HCT116 (cell line): Measurements from ENCODE around the gene TMC1. TPM values are rescaled to one million over a fixed set of nuclear protein-coding genes. Genes with fewer than 3 reads are reported as not detected.
A peak's percentile ranks its signal among the peaks of the same experiment; 100 is the strongest.

Source experiments
- ATAC-seq: fragments of 200-7000 bp; cut with Tn5 transposase; 2 replicates; pipeline ENCODE4 v1.9.1; 2020; ENCODE audit warnings: mild to moderate bottlenecking, moderate library complexity
- BruUV-seq: library from RNA; stranded (reverse); fragments of 400-500 nt; replicated peaks from 2 replicates; lab custom pipeline; 2021; lab: Mats Ljungman, UMichigan
- CTCF ChIA-PET: fragments of 300-600 bp; sonication (Branson Sonifier 250); formaldehyde crosslinking; loops from one replicate; lab custom pipeline; 2021; ENCODE audit warnings: antibody characterized with exemption; lab: Charles Lee
- POLR2A ChIA-PET: fragments of 300-600, 350-600 bp; sonication (Branson Sonifier 250); formaldehyde crosslinking; loops from one replicate; lab custom pipeline; 2021; ENCODE audit warnings: antibody characterized with exemption; lab: Charles Lee
- RAD21 ChIA-PET, 2 experiments: fragments of 300-600 bp; sonication (Branson Sonifier 250); formaldehyde crosslinking; loops; one replicate each; lab custom pipeline; 2023; ENCODE audit warnings: low total read pairs in 2 of 2; ENCODE audit not compliant: uncharacterized antibody in 2 of 2, unreplicated experiment in 2 of 2, low non-redundant PET in 1 of 2; lab: Charles Lee
- DNase-seq: peaks from one replicate; pipeline ENCODE4 v3.0.0-alpha.2; 2010; ENCODE audit warnings: low read depth, low spot score
- H2AFZ ChIP-seq: fragments of 200-600 bp; shearing (Covaris generic), sonication (generic); 2 replicates; pipeline ENCODE4 v1.6.1; 2017; ENCODE audit warnings: low read depth, mixed run types, mixed read lengths, antibody characterized with exemption, low read length; ENCODE audit not compliant: poor library complexity, severe bottlenecking
- H3K27ac ChIP-seq: 2 replicates; pipeline ENCODE4 v1.5.1; 2012; ENCODE audit warnings: low read depth, low read length
- H3K27me3 ChIP-seq: fragments of 200-600 bp; sonication (generic); 2 replicates; pipeline ENCODE4 v1.6.1; 2016; ENCODE audit warnings: mixed run types, low read length, mixed read lengths; ENCODE audit not compliant: insufficient read depth
- H3K36me3 ChIP-seq, 2 experiments: fragments of 200-500 bp in 1 of 2; fragments of 200-600 bp in 1 of 2; sonication (Bioruptor generic) in 1 of 2; sonication (generic) in 1 of 2; 2 replicates each; pipeline versions ENCODE4 v1.5.1 to v1.6.1; 2014 to 2016; ENCODE audit warnings: low read length in 2 of 2, inconsistent platforms in 1 of 2, mixed read lengths in 1 of 2, mixed run types in 1 of 2; ENCODE audit not compliant: insufficient read depth in 2 of 2, control insufficient read depth in 1 of 2
- H3K4me1 ChIP-seq, 2 experiments: fragments of 200-600 bp in 1 of 2; sonication (generic) in 1 of 2; 2 replicates each; pipeline versions ENCODE4 v1.5.1 to v1.6.1; 2012 to 2017; ENCODE audit warnings: low read length in 2 of 2, inconsistent platforms in 1 of 2, mild to moderate bottlenecking in 1 of 2, mixed read lengths in 1 of 2, mixed run types in 1 of 2, moderate library complexity in 1 of 2; ENCODE audit not compliant: insufficient read depth in 2 of 2, control insufficient read depth in 1 of 2
- H3K4me2 ChIP-seq: fragments of 200-600 bp; sonication (generic); 2 replicates; pipeline ENCODE4 v1.6.1; 2017; ENCODE audit warnings: mixed run types, low read length, mixed read lengths
- H3K4me3 ChIP-seq, 2 experiments: fragments of 200-600 bp in 1 of 2; sonication (generic) in 1 of 2; replicated peaks in 1 of 2; 2 replicates each; pipeline ENCODE4 v1.5.1; 2011 to 2016; ENCODE audit warnings: low read length in 2 of 2, control low read depth in 1 of 2, low read depth in 1 of 2, mild to moderate bottlenecking in 1 of 2, mixed read lengths in 1 of 2, mixed run types in 1 of 2
- H3K79me2 ChIP-seq: fragments of 200-600 bp; sonication (generic); 2 replicates; pipeline ENCODE4 v1.6.1; 2017; ENCODE audit warnings: mild to moderate bottlenecking, mixed run types, low read length, moderate library complexity, mixed read lengths; ENCODE audit not compliant: insufficient read depth
- H3K9ac ChIP-seq: fragments of 200-600 bp; sonication (generic); 2 replicates; pipeline ENCODE4 v1.6.1; 2016; ENCODE audit warnings: low read length, mixed read lengths
- H3K9me2 ChIP-seq: fragments of 200-600 bp; sonication (generic), shearing (Covaris generic); 2 replicates; pipeline ENCODE4 v1.6.1; 2017; ENCODE audit warnings: mixed run types, mild to moderate bottlenecking, moderate library complexity; ENCODE audit not compliant: insufficient read depth
- H3K9me3 ChIP-seq, 2 experiments: fragments of 200-500 bp in 1 of 2; fragments of 200-600 bp in 1 of 2; sonication (Bioruptor generic) in 1 of 2; sonication (generic) in 1 of 2; 2 replicates each; pipeline ENCODE4 v1.6.1; 2014 to 2017; ENCODE audit warnings: low read length in 2 of 2, mixed read lengths in 2 of 2, inconsistent platforms in 1 of 2, low read depth in 1 of 2, mild to moderate bottlenecking in 1 of 2, mixed run types in 1 of 2, moderate library complexity in 1 of 2; ENCODE audit not compliant: control insufficient read depth in 1 of 2, insufficient read depth in 1 of 2
- H4K20me1 ChIP-seq: fragments of 200-600 bp; sonication (generic), shearing (Covaris generic); 2 replicates; pipeline ENCODE4 v1.6.1; 2017; ENCODE audit warnings: mixed run types, mild to moderate bottlenecking, moderate library complexity; ENCODE audit not compliant: insufficient read depth
- EZH2phosphoT487 ChIP-seq: fragments of 200-600 bp; IDR thresholded peaks from 2 replicates; pipeline ENCODE4 v1.6.1; 2018; ENCODE audit warnings: antibody characterized with exemption, borderline replicate concordance
- RAD21 ChIP-seq: IDR thresholded peaks from 2 replicates; pipeline ENCODE4 v1.6.1; 2012; ENCODE audit warnings: low read depth, mild to moderate bottlenecking
- SRF ChIP-seq: IDR thresholded peaks from 2 replicates; pipeline ENCODE4 v1.6.1; 2012; ENCODE audit warnings: low read depth
- intact Hi-C: fragments of 100-400 bp; cut with micrococcal nuclease; formaldehyde crosslinking; loops from 2 replicates; pipeline ENCODE4 v1.10.0; 2022
- total RNA-seq: library from RNA; stranded (reverse); gene quantifications from one replicate; pipeline ENCODE4 v1.2.1, GENCODE V29; 2021; ENCODE audit not compliant: unreplicated experiment
- TF ChIP-seq, protein P1 (sequence below): IDR thresholded peaks from 2 replicates; pipeline ENCODE4 v1.6.1; 2012; ENCODE audit warnings: low read depth
- TF ChIP-seq, protein P2 (sequence below), 3 experiments: fragments of 200-600 bp in 1 of 3; sonication (generic) in 1 of 3; IDR thresholded peaks in 2 of 3; conservative IDR thresholded peaks in 1 of 3; 2 replicates each; pipeline ENCODE4 v1.5.1; 2012 to 2017; ENCODE audit warnings: low read depth in 2 of 3, low read length in 2 of 3, antibody characterized with exemption in 1 of 3, borderline replicate concordance in 1 of 3, control low read depth in 1 of 3, mild to moderate bottlenecking in 1 of 3, mixed read lengths in 1 of 3, mixed run types in 1 of 3, moderate library complexity in 1 of 3; ENCODE audit not compliant: insufficient read depth in 1 of 3

The TMC1 gene
- total RNA-seq, 1 experiment from 2014 or later, result 0.57 TPM

DNA sequence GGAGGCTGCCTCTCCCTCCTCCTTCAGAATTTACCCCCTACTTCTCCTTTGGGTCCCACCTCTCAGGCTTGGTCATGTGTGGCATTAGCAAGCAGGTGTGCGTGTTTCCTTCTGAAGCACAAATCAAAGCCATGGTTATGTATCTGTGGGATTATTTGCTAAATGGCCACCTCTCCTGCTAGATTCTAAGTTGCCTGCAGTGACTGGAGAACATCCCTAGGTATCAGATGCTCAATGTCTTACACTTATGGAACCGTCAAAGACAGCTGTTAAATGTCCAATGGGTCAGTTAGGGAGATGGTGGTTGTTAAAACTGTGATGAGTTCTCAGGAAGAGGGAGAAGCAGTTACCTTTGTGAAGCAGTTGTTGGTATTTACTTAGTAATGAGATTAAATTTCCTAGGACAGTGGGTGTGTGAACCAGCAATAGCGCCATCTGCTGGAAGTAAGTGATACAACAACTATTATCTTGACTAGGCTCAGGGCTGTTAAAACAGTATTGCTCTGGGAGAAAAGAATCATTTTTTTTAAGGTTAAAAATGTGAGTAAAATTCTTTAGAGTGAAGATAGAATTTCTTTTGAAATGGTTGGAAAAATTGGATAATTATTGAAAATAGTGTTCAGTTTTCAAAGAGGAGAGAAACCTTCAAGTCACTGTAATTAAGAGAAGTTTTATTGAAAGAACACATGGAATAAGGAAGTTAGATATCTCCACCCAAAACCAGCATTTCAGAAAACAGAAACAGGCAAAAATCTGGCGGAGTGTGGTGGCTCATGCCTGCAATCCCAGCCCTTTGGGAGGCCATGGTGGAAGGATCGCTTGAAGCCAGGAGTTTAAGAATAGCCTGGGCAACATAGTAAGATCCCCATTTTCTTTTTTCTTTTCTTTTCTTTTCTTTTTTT lies 71.3 kb downstream of the TMC1 start:
- POLR2A ChIA-PET, result interaction anchor here (2.0 kb wide), 1 partner anchor 228 kb away, joined by 8 read pairs; the partner anchor contains the start of gene ZFAND5
- ATAC-seq (peak; percentile 88), DNase-seq (no peak)
- TF ChIP-seq RAD21 (peak; percentile 91), EZH2phosphoT487 (no peak), SRF (no peak)
- TF ChIP-seq, protein P1, sequence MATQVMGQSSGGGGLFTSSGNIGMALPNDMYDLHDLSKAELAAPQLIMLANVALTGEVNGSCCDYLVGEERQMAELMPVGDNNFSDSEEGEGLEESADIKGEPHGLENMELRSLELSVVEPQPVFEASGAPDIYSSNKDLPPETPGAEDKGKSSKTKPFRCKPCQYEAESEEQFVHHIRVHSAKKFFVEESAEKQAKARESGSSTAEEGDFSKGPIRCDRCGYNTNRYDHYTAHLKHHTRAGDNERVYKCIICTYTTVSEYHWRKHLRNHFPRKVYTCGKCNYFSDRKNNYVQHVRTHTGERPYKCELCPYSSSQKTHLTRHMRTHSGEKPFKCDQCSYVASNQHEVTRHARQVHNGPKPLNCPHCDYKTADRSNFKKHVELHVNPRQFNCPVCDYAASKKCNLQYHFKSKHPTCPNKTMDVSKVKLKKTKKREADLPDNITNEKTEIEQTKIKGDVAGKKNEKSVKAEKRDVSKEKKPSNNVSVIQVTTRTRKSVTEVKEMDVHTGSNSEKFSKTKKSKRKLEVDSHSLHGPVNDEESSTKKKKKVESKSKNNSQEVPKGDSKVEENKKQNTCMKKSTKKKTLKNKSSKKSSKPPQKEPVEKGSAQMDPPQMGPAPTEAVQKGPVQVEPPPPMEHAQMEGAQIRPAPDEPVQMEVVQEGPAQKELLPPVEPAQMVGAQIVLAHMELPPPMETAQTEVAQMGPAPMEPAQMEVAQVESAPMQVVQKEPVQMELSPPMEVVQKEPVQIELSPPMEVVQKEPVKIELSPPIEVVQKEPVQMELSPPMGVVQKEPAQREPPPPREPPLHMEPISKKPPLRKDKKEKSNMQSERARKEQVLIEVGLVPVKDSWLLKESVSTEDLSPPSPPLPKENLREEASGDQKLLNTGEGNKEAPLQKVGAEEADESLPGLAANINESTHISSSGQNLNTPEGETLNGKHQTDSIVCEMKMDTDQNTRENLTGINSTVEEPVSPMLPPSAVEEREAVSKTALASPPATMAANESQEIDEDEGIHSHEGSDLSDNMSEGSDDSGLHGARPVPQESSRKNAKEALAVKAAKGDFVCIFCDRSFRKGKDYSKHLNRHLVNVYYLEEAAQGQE, result no peak
- TF ChIP-seq, protein P2, sequence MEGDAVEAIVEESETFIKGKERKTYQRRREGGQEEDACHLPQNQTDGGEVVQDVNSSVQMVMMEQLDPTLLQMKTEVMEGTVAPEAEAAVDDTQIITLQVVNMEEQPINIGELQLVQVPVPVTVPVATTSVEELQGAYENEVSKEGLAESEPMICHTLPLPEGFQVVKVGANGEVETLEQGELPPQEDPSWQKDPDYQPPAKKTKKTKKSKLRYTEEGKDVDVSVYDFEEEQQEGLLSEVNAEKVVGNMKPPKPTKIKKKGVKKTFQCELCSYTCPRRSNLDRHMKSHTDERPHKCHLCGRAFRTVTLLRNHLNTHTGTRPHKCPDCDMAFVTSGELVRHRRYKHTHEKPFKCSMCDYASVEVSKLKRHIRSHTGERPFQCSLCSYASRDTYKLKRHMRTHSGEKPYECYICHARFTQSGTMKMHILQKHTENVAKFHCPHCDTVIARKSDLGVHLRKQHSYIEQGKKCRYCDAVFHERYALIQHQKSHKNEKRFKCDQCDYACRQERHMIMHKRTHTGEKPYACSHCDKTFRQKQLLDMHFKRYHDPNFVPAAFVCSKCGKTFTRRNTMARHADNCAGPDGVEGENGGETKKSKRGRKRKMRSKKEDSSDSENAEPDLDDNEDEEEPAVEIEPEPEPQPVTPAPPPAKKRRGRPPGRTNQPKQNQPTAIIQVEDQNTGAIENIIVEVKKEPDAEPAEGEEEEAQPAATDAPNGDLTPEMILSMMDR (IDR thresholded peaks at IDR 0.05 in 2 of 3, conservative IDR thresholded peaks at IDR 0.05 in 1 of 3; ENCODE audit: borderline replicate concordance in 1 of 3, insufficient read depth in 1 of 3, low read depth in 2 of 3, low read length in 2 of 3), result peak; percentile 62 to 86 (median 75)
- BruUV-seq, result no TSS peak
- Histone ChIP-seq H3K9me3 (no peaks in the 10 kb centered on the region), H3K27ac (no peak overlapping the region), H2AFZ (peak overlapping the region; percentile 28), H3K9ac (no peak overlapping the region), H4K20me1 (no peaks in the 10 kb centered on the region), H3K9me2 (no peaks in the 10 kb centered on the region), H3K4me3 (no peak overlapping the region), H3K79me2 (no peaks in the 10 kb centered on the region), H3K4me1 (peaks cover 4 to 27% of the 10 kb centered on the region in 2 experiments; a peak in 3 of 4 replicates), H3K27me3 (no peaks in the 10 kb centered on the region), H3K36me3 (no peaks in the 10 kb centered on the region), H3K4me2 (no peak overlapping the region)
- intact Hi-C loops, result loop anchor here (1.0 to 5.0 kb wide), 6 partner anchors 116 to 555 kb away; partner anchors contain the start of gene ZFAND5
- RAD21 ChIA-PET, result interaction anchor here in 1 of 2 experiments (1.2 kb wide), 1 partner anchor 312 kb away, joined by 4 read pairs; no protein-coding TSS in a partner anchor
- CTCF ChIA-PET, result interaction anchor here (0.6 to 2.2 kb wide), 10 partner anchors 11 to 353 kb away, joined by 3 to 12 read pairs (median 3); partner anchors contain the start of gene ZFAND5
